ENCODE results near the gene RUSC2. TPM values are rescaled to one million over a fixed set of nuclear protein-coding genes. Genes with fewer than 3 reads are reported as not detected.
A peak's percentile ranks its signal among the peaks of the same experiment; 100 is the strongest.

RUSC2 gene
- total and polyA plus RNA-seq, 2 of the 13 experiments (the other 11 are each of a cell fraction or from before 2014, with no cell fraction given) = 2.8 to 3.3 TPM

DNA sequence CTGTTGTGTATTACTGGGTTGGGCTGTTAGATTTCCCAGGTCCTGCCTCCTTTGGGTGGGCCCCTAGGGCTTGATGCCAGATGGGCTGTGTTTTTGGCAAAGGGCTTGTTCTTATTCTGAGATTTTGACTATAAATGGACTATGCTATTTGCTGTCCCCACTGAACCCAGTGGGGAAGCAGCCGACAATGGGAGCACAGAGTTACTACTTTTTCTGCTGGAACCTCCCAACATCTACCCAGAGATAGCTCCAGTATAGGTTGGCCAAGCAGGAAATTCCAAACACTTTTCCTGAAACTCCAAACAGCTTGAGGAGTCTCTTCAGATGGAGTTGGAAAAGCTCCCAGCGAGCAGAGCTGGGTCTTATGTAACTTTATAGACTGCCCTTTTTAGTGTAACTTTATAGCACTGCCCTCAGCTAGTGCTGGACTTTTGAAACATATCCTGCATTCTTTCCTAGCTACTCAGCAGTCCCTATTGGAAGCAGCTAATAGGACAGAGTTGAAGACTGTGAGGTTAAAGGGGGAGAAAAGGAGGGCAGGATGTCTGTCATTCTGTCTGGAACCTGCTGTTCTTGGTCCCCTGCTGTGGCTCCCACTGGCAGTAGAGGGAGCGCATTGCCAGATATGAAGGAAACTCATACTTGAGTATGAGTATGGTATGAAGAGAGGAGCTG is 21.0 kb downstream of the RUSC2 start (continued):
- TF ChIP-seq ZNF496 (CRISPR knock-in tag; IDR thresholded peaks at IDR 0.05; ENCODE audit: insufficient replicate concordance) (no peak), DMAP1 (CRISPR knock-in tag; IDR thresholded peaks at IDR 0.05) (no peak), ZNF136 (CRISPR knock-in tag; IDR thresholded peaks at IDR 0.05; ENCODE audit: low read depth) (no peak), MXD4 (CRISPR knock-in tag; IDR thresholded peaks at IDR 0.05) (no peak), PATZ1 (CRISPR knock-in tag; IDR thresholded peaks at IDR 0.05) (no peak), ZNF883 (CRISPR knock-in tag; IDR thresholded peaks at IDR 0.05; ENCODE audit: not compliant biosample characterization) (no peak), TAF15 (IDR thresholded peaks at IDR 0.05; ENCODE audit: low read depth, low read length, poor library complexity, severe bottlenecking) (no peak), GFI1 (CRISPR knock-in tag; IDR thresholded peaks at IDR 0.05; ENCODE audit: borderline replicate concordance) (no peak), ETV5 (CRISPR knock-in tag; IDR thresholded peaks at IDR 0.05; ENCODE audit: borderline replicate concordance) (peak; percentile 9; the same call in 1 of the 2 replicates), PRPF4 (IDR thresholded peaks at IDR 0.05; ENCODE audit: low read depth, low read length, poor library complexity, severe bottlenecking) (no peak), POLR2AphosphoS2 (IDR thresholded peaks at IDR 0.05; ENCODE audit: low read depth, low read length) (no peak), MYPOP (CRISPR knock-in tag; IDR thresholded peaks at IDR 0.05) (0 out of 2 replicates have a peak, but pooled peaks have one; percentile 32), ZNF44 (CRISPR knock-in tag; IDR thresholded peaks at IDR 0.05) (no peak), HMGXB4 (CRISPR knock-in tag; IDR thresholded peaks at IDR 0.05; ENCODE audit: borderline replicate concordance in 1 of 2, low read depth in 1 of 2) (peak; percentile 39 to 40; a peak in 2 of 4 replicates), NONO (IDR thresholded peaks at IDR 0.05) (no peak), NONO (CRISPR knock-in tag; conservative IDR thresholded peaks at IDR 0.05) (no peak), TBX3 (IDR thresholded peaks at IDR 0.05; ENCODE audit: borderline replicate concordance) (no peak), ZNF234 (CRISPR knock-in tag; conservative IDR thresholded peaks at IDR 0.05) (no peak), ZNF562 (CRISPR knock-in tag; IDR thresholded peaks at IDR 0.05; ENCODE audit: borderline replicate concordance) (no peak), CHCHD3 (CRISPR knock-in tag; IDR thresholded peaks at IDR 0.05) (no peak), AKAP8 (CRISPR knock-in tag; IDR thresholded peaks at IDR 0.05) (no peak)
- TF ChIP-seq, protein P1, sequence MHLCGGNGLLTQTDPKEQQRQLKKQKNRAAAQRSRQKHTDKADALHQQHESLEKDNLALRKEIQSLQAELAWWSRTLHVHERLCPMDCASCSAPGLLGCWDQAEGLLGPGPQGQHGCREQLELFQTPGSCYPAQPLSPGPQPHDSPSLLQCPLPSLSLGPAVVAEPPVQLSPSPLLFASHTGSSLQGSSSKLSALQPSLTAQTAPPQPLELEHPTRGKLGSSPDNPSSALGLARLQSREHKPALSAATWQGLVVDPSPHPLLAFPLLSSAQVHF (CRISPR knock-in tag; IDR thresholded peaks at IDR 0.05) = no peak
- TF ChIP-seq, protein P2, sequence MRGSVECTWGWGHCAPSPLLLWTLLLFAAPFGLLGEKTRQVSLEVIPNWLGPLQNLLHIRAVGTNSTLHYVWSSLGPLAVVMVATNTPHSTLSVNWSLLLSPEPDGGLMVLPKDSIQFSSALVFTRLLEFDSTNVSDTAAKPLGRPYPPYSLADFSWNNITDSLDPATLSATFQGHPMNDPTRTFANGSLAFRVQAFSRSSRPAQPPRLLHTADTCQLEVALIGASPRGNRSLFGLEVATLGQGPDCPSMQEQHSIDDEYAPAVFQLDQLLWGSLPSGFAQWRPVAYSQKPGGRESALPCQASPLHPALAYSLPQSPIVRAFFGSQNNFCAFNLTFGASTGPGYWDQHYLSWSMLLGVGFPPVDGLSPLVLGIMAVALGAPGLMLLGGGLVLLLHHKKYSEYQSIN (CRISPR knock-in tag; IDR thresholded peaks at IDR 0.05; ENCODE audit: borderline replicate concordance) = no peak
